ENCODE results near the gene STXBP6.

STXBP6 gene

GRCh38 chr14:25086081-25086480 lies 36.1 kb upstream of the STXBP6 start:
- Histone ChIP-seq H3K4me1 (ENCODE audit: control insufficient read depth, insufficient read depth, low read length, poor library complexity, severe bottlenecking) (no peaks in the 10 kb centered on the region), H3K27me3 (replicated peaks; ENCODE audit: control insufficient read depth, insufficient read depth, low read length, poor library complexity, severe bottlenecking) (no peaks in the 10 kb centered on the region), H3K27ac (ENCODE audit: insufficient read depth, low read length, poor library complexity, severe bottlenecking) (no peak overlapping the region), H3K4me3 (ENCODE audit: insufficient read depth, low read depth, low read length, poor library complexity, severe bottlenecking) (no peak overlapping the region), H3K36me3 (ENCODE audit: control insufficient read depth, insufficient read depth, low read length) (no peaks in the 10 kb centered on the region), H3K9me3 (ENCODE audit: control insufficient read depth, low read length) (no peaks in the 10 kb centered on the region)
- DNase-seq: no peak

- no peak for DNase-seq
- Histone ChIP-seq H3K36me3 (ENCODE audit: control insufficient read depth, insufficient read depth, low read length) (no peaks in the 10 kb centered on the region), H3K4me1 (ENCODE audit: control insufficient read depth, insufficient read depth, low read length, poor library complexity, severe bottlenecking) (no peaks in the 10 kb centered on the region), H3K27ac (ENCODE audit: insufficient read depth, low read length, poor library complexity, severe bottlenecking) (no peak overlapping the region), H3K9me3 (ENCODE audit: control insufficient read depth, low read length) (no peaks in the 10 kb centered on the region), H3K4me3 (ENCODE audit: insufficient read depth, low read depth, low read length, poor library complexity, severe bottlenecking) (no peak overlapping the region), H3K27me3 (replicated peaks; ENCODE audit: control insufficient read depth, insufficient read depth, low read length, poor library complexity, severe bottlenecking) (no peaks in the 10 kb centered on the region)
These were observed 30.7 kb upstream of the STXBP6 start for GRCh38 chr14:25080682-25081081.

GRCh38 chr14:25079311-25079710 lies 29.4 kb upstream of the STXBP6 start:
- no peak overlapping the region for H3K27ac ChIP-seq (ENCODE audit: insufficient read depth, low read length, poor library complexity, severe bottlenecking)
- H3K9me3 ChIP-seq (ENCODE audit: control insufficient read depth, low read length): no peaks in the 10 kb centered on the region
- no peaks in the 10 kb centered on the region for H3K27me3 ChIP-seq (replicated peaks; ENCODE audit: control insufficient read depth, insufficient read depth, low read length, poor library complexity, severe bottlenecking)
- no peaks in the 10 kb centered on the region for H3K4me1 ChIP-seq (ENCODE audit: control insufficient read depth, insufficient read depth, low read length, poor library complexity, severe bottlenecking)
- DNase-seq: no peak
- H3K4me3 ChIP-seq (ENCODE audit: insufficient read depth, low read depth, low read length, poor library complexity, severe bottlenecking): no peak overlapping the region
- H3K36me3 ChIP-seq (ENCODE audit: control insufficient read depth, insufficient read depth, low read length): no peaks in the 10 kb centered on the region

GRCh38 chr14:25074099-25074685 lies 24.2 kb upstream of the STXBP6 start:
- no peaks in the 10 kb centered on the region for H3K9me3 ChIP-seq (ENCODE audit: control insufficient read depth, low read length)
- H3K36me3 ChIP-seq (ENCODE audit: control insufficient read depth, insufficient read depth, low read length): no peaks in the 10 kb centered on the region
- DNase-seq: no peak
- no peak overlapping the region for H3K4me3 ChIP-seq (ENCODE audit: insufficient read depth, low read depth, low read length, poor library complexity, severe bottlenecking)
- no peak overlapping the region for H3K27ac ChIP-seq (ENCODE audit: insufficient read depth, low read length, poor library complexity, severe bottlenecking)
- no peaks in the 10 kb centered on the region for H3K27me3 ChIP-seq (replicated peaks; ENCODE audit: control insufficient read depth, insufficient read depth, low read length, poor library complexity, severe bottlenecking)
- H3K4me1 ChIP-seq (ENCODE audit: control insufficient read depth, insufficient read depth, low read length, poor library complexity, severe bottlenecking): no peaks in the 10 kb centered on the region

- H3K27me3 ChIP-seq (replicated peaks; ENCODE audit: control insufficient read depth, insufficient read depth, low read length, poor library complexity, severe bottlenecking): no peaks in the 10 kb centered on the region
- no peaks in the 10 kb centered on the region for H3K9me3 ChIP-seq (ENCODE audit: control insufficient read depth, low read length)
- no peak for DNase-seq
- no peaks in the 10 kb centered on the region for H3K36me3 ChIP-seq (ENCODE audit: control insufficient read depth, insufficient read depth, low read length)
- no peak overlapping the region for H3K27ac ChIP-seq (ENCODE audit: insufficient read depth, low read length, poor library complexity, severe bottlenecking)
- H3K4me1 ChIP-seq (ENCODE audit: control insufficient read depth, insufficient read depth, low read length, poor library complexity, severe bottlenecking): no peaks in the 10 kb centered on the region
- H3K4me3 ChIP-seq (ENCODE audit: insufficient read depth, low read depth, low read length, poor library complexity, severe bottlenecking): no peak overlapping the region
These were observed 19.9 kb upstream of the STXBP6 start for GRCh38 chr14:25069879-25070278.

GRCh38 chr14:25067600-25067999 lies 17.7 kb upstream of the STXBP6 start:
- Histone ChIP-seq H3K36me3 (ENCODE audit: control insufficient read depth, insufficient read depth, low read length) (no peaks in the 10 kb centered on the region), H3K4me1 (ENCODE audit: control insufficient read depth, insufficient read depth, low read length, poor library complexity, severe bottlenecking) (no peaks in the 10 kb centered on the region), H3K27me3 (replicated peaks; ENCODE audit: control insufficient read depth, insufficient read depth, low read length, poor library complexity, severe bottlenecking) (no peaks in the 10 kb centered on the region), H3K9me3 (ENCODE audit: control insufficient read depth, low read length) (no peaks in the 10 kb centered on the region), H3K27ac (ENCODE audit: insufficient read depth, low read length, poor library complexity, severe bottlenecking) (no peak overlapping the region), H3K4me3 (ENCODE audit: insufficient read depth, low read depth, low read length, poor library complexity, severe bottlenecking) (no peak overlapping the region)
- no peak for DNase-seq

GRCh38 chr14:25062022-25062321 lies 12.0 kb upstream of the STXBP6 start:
- no peak overlapping the region for H3K27ac ChIP-seq (ENCODE audit: insufficient read depth, low read length, poor library complexity, severe bottlenecking)
- H3K36me3 ChIP-seq (ENCODE audit: control insufficient read depth, insufficient read depth, low read length): no peaks in the 10 kb centered on the region
- no peaks in the 10 kb centered on the region for H3K4me1 ChIP-seq (ENCODE audit: control insufficient read depth, insufficient read depth, low read length, poor library complexity, severe bottlenecking)
- no peak overlapping the region for H3K4me3 ChIP-seq (ENCODE audit: insufficient read depth, low read depth, low read length, poor library complexity, severe bottlenecking)
- no peaks in the 10 kb centered on the region for H3K27me3 ChIP-seq (replicated peaks; ENCODE audit: control insufficient read depth, insufficient read depth, low read length, poor library complexity, severe bottlenecking)
- no peaks in the 10 kb centered on the region for H3K9me3 ChIP-seq (ENCODE audit: control insufficient read depth, low read length)
- no peak for DNase-seq

GRCh38 chr14:25056688-25057078 lies 6.7 kb upstream of the STXBP6 start:
- Histone ChIP-seq H3K9me3 (ENCODE audit: control insufficient read depth, low read length) (no peaks in the 10 kb centered on the region), H3K4me1 (ENCODE audit: control insufficient read depth, insufficient read depth, low read length, poor library complexity, severe bottlenecking) (no peaks in the 10 kb centered on the region), H3K27ac (ENCODE audit: insufficient read depth, low read length, poor library complexity, severe bottlenecking) (no peak overlapping the region), H3K36me3 (ENCODE audit: control insufficient read depth, insufficient read depth, low read length) (no peaks in the 10 kb centered on the region), H3K4me3 (ENCODE audit: insufficient read depth, low read depth, low read length, poor library complexity, severe bottlenecking) (no peak overlapping the region), H3K27me3 (replicated peaks; ENCODE audit: control insufficient read depth, insufficient read depth, low read length, poor library complexity, severe bottlenecking) (peaks cover 3% of the 10 kb centered on the region)
- DNase-seq: no peak

GRCh38 chr14:25055992-25056687 lies 6.2 kb upstream of the STXBP6 start:
- H3K4me3 ChIP-seq (ENCODE audit: insufficient read depth, low read depth, low read length, poor library complexity, severe bottlenecking): no peak overlapping the region
- H3K9me3 ChIP-seq (ENCODE audit: control insufficient read depth, low read length): no peaks in the 10 kb centered on the region
- DNase-seq: no peak
- peaks cover 5% of the 10 kb centered on the region for H3K27me3 ChIP-seq (replicated peaks; ENCODE audit: control insufficient read depth, insufficient read depth, low read length, poor library complexity, severe bottlenecking)
- H3K27ac ChIP-seq (ENCODE audit: insufficient read depth, low read length, poor library complexity, severe bottlenecking): no peak overlapping the region
- H3K4me1 ChIP-seq (ENCODE audit: control insufficient read depth, insufficient read depth, low read length, poor library complexity, severe bottlenecking): no peaks in the 10 kb centered on the region
- no peaks in the 10 kb centered on the region for H3K36me3 ChIP-seq (ENCODE audit: control insufficient read depth, insufficient read depth, low read length)

GRCh38 chr14:25055005-25055404 lies 5.1 kb upstream of the STXBP6 start:
- Histone ChIP-seq H3K36me3 (ENCODE audit: control insufficient read depth, insufficient read depth, low read length) (no peaks in the 10 kb centered on the region), H3K4me3 (ENCODE audit: insufficient read depth, low read depth, low read length, poor library complexity, severe bottlenecking) (no peak overlapping the region), H3K27ac (ENCODE audit: insufficient read depth, low read length, poor library complexity, severe bottlenecking) (no peak overlapping the region), H3K27me3 (replicated peaks; ENCODE audit: control insufficient read depth, insufficient read depth, low read length, poor library complexity, severe bottlenecking) (peaks cover 6% of the 10 kb centered on the region), H3K9me3 (ENCODE audit: control insufficient read depth, low read length) (no peaks in the 10 kb centered on the region), H3K4me1 (ENCODE audit: control insufficient read depth, insufficient read depth, low read length, poor library complexity, severe bottlenecking) (no peaks in the 10 kb centered on the region)
- DNase-seq: no peak

Data from effector memory CD4-positive, alpha-beta T cell (primary cell).